H1 (cell line): ENCODE data around the gene APEH. TPM values are rescaled to one million over a fixed set of nuclear protein-coding genes. Genes with fewer than 3 reads are reported as not detected.

Experiments
- CTCF ChIA-PET: fragments of 300-600 bp; sonication (Branson Sonifier 250); formaldehyde crosslinking; loops from one replicate; lab custom pipeline; 2021; ENCODE audit not compliant: partially characterized antibody; lab: Charles Lee
- POLR2A ChIA-PET: fragments of 300-600 bp; sonication (Branson Sonifier 250); formaldehyde crosslinking; loops from one replicate; lab custom pipeline; 2021; ENCODE audit warnings: inconsistent platforms; ENCODE audit not compliant: partially characterized antibody; lab: Charles Lee
- DNase-seq, 2 experiments: peaks; one replicate each; pipeline versions ENCODE4 v3.0.0 to v3.0.0-alpha.2; 2010 to 2022; ENCODE audit warnings: low spot score in 2 of 2, low read depth in 1 of 2, mixed read lengths in 1 of 2
- FAIRE-seq: peaks from 2 replicates; lab custom pipeline; 2011; peaks lifted over from hg19 to GRCh38; lab: Jason Lieb, UNC
- H2AFZ ChIP-seq: 2 replicates; pipeline ENCODE4 v1.8.1; 2012; ENCODE audit warnings: low read length, inconsistent platforms
- H2AK5ac ChIP-seq: 2 replicates; pipeline ENCODE4 v1.6.1; 2013; ENCODE audit warnings: low read depth, low read length
- H2BK120ac ChIP-seq: replicated peaks from 2 replicates; pipeline ENCODE3; 2013; ENCODE audit warnings: low read depth, low read length, inconsistent platforms
- H2BK12ac ChIP-seq: 2 replicates; pipeline ENCODE4 v1.6.1; 2013; ENCODE audit warnings: low read depth, low read length
- H2BK15ac ChIP-seq: 2 replicates; pipeline ENCODE4 v1.6.1; 2013; ENCODE audit warnings: low read length
- H2BK20ac ChIP-seq: 2 replicates; pipeline ENCODE4 v1.6.1; 2013; ENCODE audit warnings: low read length
- H2BK5ac ChIP-seq: 2 replicates; pipeline ENCODE4 v1.6.1; 2013; ENCODE audit warnings: low read depth, low read length
- H3K14ac ChIP-seq: 2 replicates; pipeline ENCODE4 v1.6.1; 2013; ENCODE audit warnings: inconsistent platforms; ENCODE audit not compliant: insufficient read length
- H3K18ac ChIP-seq: 2 replicates; pipeline ENCODE4 v1.6.1; 2013; ENCODE audit warnings: low read length; ENCODE audit errors: extremely low read depth
- H3K23ac ChIP-seq: 2 replicates; pipeline ENCODE4 v1.6.1; 2013; ENCODE audit warnings: inconsistent platforms; ENCODE audit not compliant: insufficient read length
- H3K23me2 ChIP-seq: 2 replicates; pipeline ENCODE4 v1.6.1; 2013; ENCODE audit warnings: low read depth, low read length
- H3K27ac ChIP-seq: 2 replicates; pipeline ENCODE4 v1.6.1; 2011; ENCODE audit warnings: low read depth, low read length, inconsistent platforms
- H3K27me3 ChIP-seq, 4 experiments: replicated peaks in 1 of 4; 1 replicate in 1 of 4; 2 replicates in 3 of 4; pipeline versions ENCODE4 v1.6.1 to v1.8.1; 2011 to 2013; ENCODE audit warnings: low read length in 3 of 4, mild to moderate bottlenecking in 3 of 4, inconsistent platforms in 2 of 4, mixed read lengths in 2 of 4, moderate library complexity in 1 of 4; ENCODE audit not compliant: control insufficient read depth in 3 of 4, insufficient read depth in 3 of 4; ENCODE audit errors: extremely low read depth in 1 of 4
- H3K36me3 ChIP-seq, 4 experiments: 2 replicates each; pipeline versions ENCODE4 v1.6.1 to v1.8.1; 2011 to 2013; ENCODE audit warnings: mild to moderate bottlenecking in 4 of 4, low read length in 3 of 4, moderate library complexity in 2 of 4, control low read depth in 1 of 4, inconsistent platforms in 1 of 4; ENCODE audit not compliant: insufficient read depth in 4 of 4, control insufficient read depth in 2 of 4
- H3K4ac ChIP-seq: replicated peaks from 2 replicates; pipeline ENCODE3; 2013; ENCODE audit warnings: low read length, low read depth, mixed read lengths, inconsistent platforms; ENCODE audit not compliant: insufficient read length
- H3K4me1 ChIP-seq, 4 experiments: replicated peaks in 1 of 4; 1 replicate in 1 of 4; 2 replicates in 3 of 4; pipeline versions ENCODE4 v1.6.1 to v1.8.1; 2011 to 2013; ENCODE audit warnings: low read length in 3 of 4, inconsistent platforms in 2 of 4, mixed read lengths in 1 of 4; ENCODE audit not compliant: insufficient read depth in 4 of 4, control insufficient read depth in 3 of 4
- H3K4me2 ChIP-seq, 2 experiments: 2 replicates each; pipeline versions ENCODE4 v1.6.1 to v1.8.1; 2011 to 2013; ENCODE audit warnings: low read depth in 2 of 2, low read length in 2 of 2, control low read depth in 1 of 2, inconsistent platforms in 1 of 2, mild to moderate bottlenecking in 1 of 2; ENCODE audit not compliant: insufficient read depth in 1 of 2
- H3K4me3 ChIP-seq, 4 experiments: fragments of 200-600, 300-600 bp in 1 of 4; sonication (generic), shearing (Covaris generic), sonication (Bioruptor Twin) in 1 of 4; 2 replicates each; pipeline versions ENCODE4 v1.5.1 to v1.8.1; 2011 to 2016; ENCODE audit warnings: low read length in 4 of 4, low read depth in 3 of 4, control low read depth in 2 of 4, inconsistent platforms in 2 of 4, mild to moderate bottlenecking in 2 of 4, mixed read lengths in 1 of 4, moderate library complexity in 1 of 4; ENCODE audit not compliant: insufficient read depth in 2 of 4; ENCODE audit errors: extremely low read depth in 1 of 4
- H3K56ac ChIP-seq: replicated peaks from 2 replicates; pipeline ENCODE3; 2013; ENCODE audit warnings: low read depth, mild to moderate bottlenecking, mixed read lengths, low read length, inconsistent platforms; ENCODE audit not compliant: insufficient read length
- H3K79me1 ChIP-seq: 2 replicates; pipeline ENCODE4 v1.6.1; 2013; ENCODE audit warnings: low read depth, low read length, control low read depth
- H3K79me2 ChIP-seq, 2 experiments: 2 replicates each; pipeline versions ENCODE4 v1.6.1 to v1.8.1; 2012 to 2013; ENCODE audit warnings: low read length in 2 of 2, mild to moderate bottlenecking in 2 of 2, inconsistent platforms in 1 of 2; ENCODE audit not compliant: insufficient read depth in 2 of 2, control insufficient read depth in 1 of 2
- H3K9ac ChIP-seq, 4 experiments: replicated peaks in 1 of 4; 1 replicate in 1 of 4; 2 replicates in 3 of 4; pipeline versions ENCODE4 v1.6.1 to v1.8.1; 2011 to 2013; ENCODE audit warnings: low read depth in 3 of 4, low read length in 3 of 4, control low read depth in 2 of 4, mild to moderate bottlenecking in 2 of 4, moderate library complexity in 2 of 4, inconsistent platforms in 1 of 4; ENCODE audit errors: extremely low read depth in 1 of 4
- H3K9me3 ChIP-seq, 2 experiments: 2 replicates each; pipeline versions ENCODE4 v1.6.1 to v1.8.1; 2012 to 2013; ENCODE audit warnings: mild to moderate bottlenecking in 2 of 2, moderate library complexity in 2 of 2, control low read depth in 1 of 2, inconsistent platforms in 1 of 2, low read depth in 1 of 2, low read length in 1 of 2, mixed read lengths in 1 of 2; ENCODE audit not compliant: insufficient read depth in 2 of 2
- H4K20me1 ChIP-seq, 2 experiments: replicated peaks in 1 of 2; 2 replicates each; pipeline versions ENCODE3 to v1.8.1; 2011 to 2013; ENCODE audit warnings: inconsistent platforms in 2 of 2, low read length in 2 of 2, mild to moderate bottlenecking in 1 of 2; ENCODE audit not compliant: insufficient read depth in 2 of 2, control insufficient read depth in 1 of 2
- H4K5ac ChIP-seq: 2 replicates; pipeline ENCODE4 v1.6.1; 2013; ENCODE audit warnings: low read length, low read depth, mixed read lengths, inconsistent platforms; ENCODE audit not compliant: insufficient read length
- H4K8ac ChIP-seq: 2 replicates; pipeline ENCODE4 v1.8.0; 2013; ENCODE audit warnings: mild to moderate bottlenecking, moderate library complexity, low read length, inconsistent platforms; ENCODE audit not compliant: insufficient read depth; ENCODE audit errors: extremely low read depth
- H4K91ac ChIP-seq: replicated peaks from 2 replicates; pipeline ENCODE3; 2013; ENCODE audit warnings: low read length, mixed read lengths, inconsistent platforms; ENCODE audit not compliant: insufficient read length
- ASH2L ChIP-seq: fragments of 200-600, 300-600 bp; sonication (generic); IDR thresholded peaks from one replicate; pipeline ENCODE4 v1.7.1; 2017; ENCODE audit warnings: low read length
- CBX8 ChIP-seq: fragments of 300-800, 300-1000 bp; sonication (generic); IDR thresholded peaks from 2 replicates; pipeline ENCODE4 v1.7.1; 2016; ENCODE audit warnings: low read depth, low read length, borderline replicate concordance
- CHD2 ChIP-seq: IDR thresholded peaks from 2 replicates; pipeline ENCODE4 v1.6.1; 2012; ENCODE audit warnings: low read length, improper control_type of control experiment
- EP300 ChIP-seq, 2 experiments: IDR thresholded peaks; 1 replicate in 1 of 2; 2 replicates in 1 of 2; pipeline ENCODE4 v1.6.1; 2011 to 2012; ENCODE audit warnings: low read depth in 2 of 2, low read length in 2 of 2, mild to moderate bottlenecking in 2 of 2, borderline replicate concordance in 1 of 2, inconsistent platforms in 1 of 2, moderate library complexity in 1 of 2
- GABPA ChIP-seq: IDR thresholded peaks from 2 replicates; pipeline ENCODE4 v1.6.1; 2011; ENCODE audit warnings: mild to moderate bottlenecking, low read length, moderate library complexity, borderline replicate concordance; ENCODE audit not compliant: insufficient read depth
- MAX ChIP-seq: IDR thresholded peaks from 2 replicates; pipeline ENCODE4 v1.6.1; 2012; ENCODE audit warnings: inconsistent platforms
- PHF8 ChIP-seq: fragments of 200-600 bp; sonication (generic); conservative IDR thresholded peaks from 2 replicates; pipeline ENCODE4 v1.7.1; 2012; ENCODE audit warnings: low read depth, mild to moderate bottlenecking, inconsistent platforms, low read length, moderate library complexity
- WGBS, 2 experiments: shearing (Covaris generic) in 1 of 2; methylation state at CpG; one replicate each; pipeline versions ENCODE4 v1.1.6 to v1.1.7; 2013 to 2015; ENCODE audit warnings: low lambda C conversion rate in 2 of 2, mixed read lengths in 2 of 2, inconsistent platforms in 1 of 2, low coverage in 1 of 2, missing lambda C conversion rate in 1 of 2; ENCODE audit not compliant: insufficient replicate concordance in 2 of 2, insufficient coverage in 1 of 2, insufficient read length in 1 of 2; ENCODE audit errors: extremely low coverage in 1 of 2, missing lambda C conversion rate in 1 of 2; 5-methylcytosine and 5-hydroxymethylcytosine counted together
- polyA plus RNA-seq, 7 experiments: library from polyadenylated mRNA; depleted of rRNA in 3 of 7; stranded (reverse) in 5 of 7; unstranded in 2 of 7; fragments of >200 nt in 5 of 7; fragments of 200-250 nt in 2 of 7; gene quantifications; 1 replicate in 5 of 7; 2 replicates in 1 of 7; 4 replicates in 1 of 7; pipeline versions ENCODE4 v1.2.1 to v1.2.3, GENCODE V29; 2011 to 2013; ENCODE audit warnings: missing spikeins in 2 of 7, mixed read lengths in 2 of 7
- total RNA-seq: library from RNA; stranded (reverse); fragmentation: NEBNext Ultra II Directional; extraction: Animal tissue kit (Norgen Biotek cat#: 25700); gene quantifications from 2 replicates; pipeline ENCODE4 v1.2.1, GENCODE V29; 2021

Gene APEH
- total and polyA plus RNA-seq, 2 of the 8 experiments (the other 6 are each of a cell fraction or from before 2014, with no cell fraction given): 222 to 260 TPM

- Histone ChIP-seq H4K91ac (no peak within 1 kb of the TSS), H4K20me1 (no peaks in the 10 kb centered on the region), H3K79me2 (peaks cover 0 to 4% of the 10 kb centered on the region in 2 experiments; a peak in 1 of 4 replicates), H2AFZ (peak within 1 kb of the TSS; percentile 59; the same call in 1 of the 2 replicates), H3K4ac (no peak within 1 kb of the TSS), H3K18ac (no peak within 1 kb of the TSS; the same call in 1 of the 2 replicates), H2AK5ac (no peak within 1 kb of the TSS), H3K79me1 (no peaks in the 10 kb centered on the region), H3K36me3 (no peaks in the 10 kb centered on the region), H3K27ac (no peak within 1 kb of the TSS), H3K9me3 (no peaks in the 10 kb centered on the region), H3K23me2 (peaks cover 14% of the 10 kb centered on the region), H3K14ac (no peak within 1 kb of the TSS), H2BK12ac (no peak within 1 kb of the TSS), H3K9ac (peak within 1 kb of the TSS; percentile 51 to 66 (median 62)), H2BK15ac (peak within 1 kb of the TSS; percentile 16; the same call in 1 of the 2 replicates), H2BK5ac (peak within 1 kb of the TSS; percentile 44; the same call in 1 of the 2 replicates), H2BK120ac (no peak within 1 kb of the TSS), H4K5ac (peak within 1 kb of the TSS; percentile 75), H3K4me3 (peak within 1 kb of the TSS; percentile 81 to 98 (median 88)), H2BK20ac (no peak within 1 kb of the TSS), H3K23ac (no peak within 1 kb of the TSS), H3K4me2 (peak within 1 kb of the TSS; percentile 44 to 66), H4K8ac (peak within 1 kb of the TSS; percentile 9; the same call in 1 of the 2 replicates), H3K4me1 (peaks cover 0 to 8% (median 2%) of the 10 kb centered on the region in 4 experiments; a peak in 6 of 7 replicates), H3K56ac (no peak within 1 kb of the TSS), H3K27me3 (peaks cover 0 to 3% (median 3%) of the 10 kb centered on the region in 4 experiments; a peak in 2 of 7 replicates)
- FAIRE-seq: no peak
- ChIA-PET POLR2A (interaction anchor here (0.8 to 2.6 kb wide), 3 partner anchors 9 to 29 kb away, joined by 3 to 12 read pairs (median 7); partner anchors contain the start of gene AMIGO3), CTCF (interaction anchor here (0.6 to 2.0 kb wide), 3 partner anchors 11 to 1267 kb away, joined by 3 to 11 read pairs (median 3); no protein-coding TSS in a partner anchor)
- DNase-seq: peak; percentile 81 to 98
- 8% methylated on average over 50 of the region's 66 CpGs; no CpG with 5 or more reads in 1 of the 2 experiments for WGBS, 2 experiments
- no peak for TF ChIP-seq CBX8
- TF ChIP-seq GABPA: peak; percentile 94
- peak; percentile 71 for TF ChIP-seq PHF8
- 0 out of 3 replicates have a peak, but pooled peaks of 1 of the 2 experiments have one; percentile 8 for TF ChIP-seq EP300 (IDR thresholded peaks at IDR 0.05; ENCODE audit: borderline replicate concordance in 1 of 2, low read depth in 2 of 2, low read length in 2 of 2)
- TF ChIP-seq MAX: peak; percentile 78
- peak; percentile 70 for TF ChIP-seq ASH2L
- peak; percentile 43; the same call in 1 of the 2 replicates for TF ChIP-seq CHD2
Measured at GRCh38 chr3:49689046-49689907, 15.1 kb downstream of the APEH start, which contains the start of the genes MST1 and RNF123. Gene MST1 (minus strand): TSS chr3:49689474. CDS start chr3:49688691, 783 bp downstream. Gene RNF123 (plus strand): TSS chr3:49689557. CDS start chr3:49691166, 1,609 bp downstream.
